UCSD-AML1 (cell line): Measurements from ENCODE around the gene TTC39C.

Experiments
- DNase-seq: peaks from one replicate; lab custom pipeline; 2025; ENCODE audit not compliant: unreplicated experiment; lab: John Stamatoyannopoulos, UW

Gene TTC39C

DNA sequence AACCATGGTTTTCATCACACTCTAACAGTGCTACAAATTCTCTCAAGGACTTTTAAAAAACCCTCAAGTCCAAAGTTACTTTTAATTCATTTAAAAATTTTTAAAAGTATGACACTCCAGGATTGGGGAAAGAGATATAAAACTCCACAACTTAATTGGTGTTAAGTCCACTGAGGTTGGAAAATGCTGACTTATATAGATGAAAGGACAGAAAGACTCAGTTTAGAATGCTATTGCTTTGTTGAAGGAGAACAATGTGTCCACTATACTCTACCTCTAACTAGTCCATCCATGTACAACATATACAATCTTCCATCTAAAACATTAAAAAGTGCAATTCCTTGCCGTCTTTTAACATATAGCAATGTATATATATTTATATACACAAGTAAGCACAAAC, 165.5 kb downstream of the TTC39C start:
- DNase-seq = no peak

DNA sequence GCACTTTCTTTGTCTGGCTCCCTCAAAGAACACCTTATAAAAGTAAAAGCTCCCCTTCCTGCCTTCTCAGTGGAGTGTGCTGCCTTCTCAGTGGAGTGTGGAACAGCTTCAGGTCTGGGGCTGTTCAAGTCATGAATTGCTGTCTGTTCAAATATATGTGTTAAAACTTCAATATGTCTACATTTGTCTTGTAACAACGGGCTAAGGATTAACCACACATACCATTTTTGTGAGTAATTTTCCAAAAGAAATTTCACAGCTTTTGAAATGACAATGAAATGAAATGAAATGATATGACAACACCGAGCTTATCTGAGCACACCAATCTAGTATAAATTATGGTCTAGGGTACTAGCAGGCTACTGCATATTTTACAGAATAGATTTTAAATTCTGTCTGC, 167.3 kb downstream of the TTC39C start:
- DNase-seq = no peak
